T-helper 9 cell (primary cell): ENCODE results near the gene PTPRM.
A peak's percentile ranks its signal among the peaks of the same experiment; 100 is the strongest.

Experiments
- DNase-seq: peaks from one replicate; pipeline ENCODE4 v3.0.0-alpha.2; 2020

PTPRM gene

DNA sequence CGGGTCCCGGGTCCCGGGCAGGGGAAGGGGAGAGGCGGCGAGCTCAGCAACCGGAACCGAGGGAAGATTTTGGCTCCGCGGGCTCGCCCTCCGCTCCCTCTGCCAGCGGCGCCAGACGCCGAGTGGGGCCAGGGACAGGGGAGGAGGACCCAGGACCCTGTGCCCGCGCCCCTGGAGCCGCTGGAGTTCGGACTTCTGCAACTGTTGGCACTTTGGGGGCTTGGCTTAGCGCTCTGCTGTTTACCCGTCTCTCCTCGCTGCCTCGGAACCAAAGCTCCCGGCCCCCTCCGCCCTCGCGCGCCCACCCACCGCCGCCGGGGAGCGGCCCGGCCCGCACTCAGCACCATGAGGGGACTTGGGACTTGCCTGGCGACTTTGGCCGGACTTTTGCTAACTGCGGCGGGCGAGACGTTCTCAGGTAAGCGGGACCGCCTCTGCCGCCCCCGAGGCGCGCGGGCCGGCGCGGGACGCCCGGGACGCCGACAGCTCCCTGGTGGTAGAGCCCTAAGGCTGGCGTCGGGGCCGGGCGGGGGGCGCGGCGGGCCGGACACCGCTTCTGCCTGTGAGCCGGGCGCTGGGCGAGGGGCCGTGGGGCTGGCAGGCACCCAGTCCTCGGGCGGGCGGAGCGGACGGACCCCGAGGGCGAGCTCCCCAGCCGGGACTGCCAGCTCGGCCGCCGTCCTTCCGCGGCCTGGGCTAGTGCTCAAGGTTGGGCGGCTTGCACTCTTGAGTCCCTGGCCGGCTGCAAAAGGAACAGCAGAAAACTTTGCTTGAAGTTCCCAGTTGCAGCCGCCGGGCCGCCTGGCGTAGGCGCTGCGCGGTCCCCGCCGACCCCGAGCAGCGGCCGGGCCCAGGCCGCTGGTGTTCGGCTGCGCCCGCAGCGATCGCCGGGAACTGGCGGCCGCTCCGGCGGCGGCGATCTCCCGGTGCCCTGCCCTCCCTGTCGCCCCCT lies 634 bp downstream of the PTPRM start:
- no peak for DNase-seq

DNA sequence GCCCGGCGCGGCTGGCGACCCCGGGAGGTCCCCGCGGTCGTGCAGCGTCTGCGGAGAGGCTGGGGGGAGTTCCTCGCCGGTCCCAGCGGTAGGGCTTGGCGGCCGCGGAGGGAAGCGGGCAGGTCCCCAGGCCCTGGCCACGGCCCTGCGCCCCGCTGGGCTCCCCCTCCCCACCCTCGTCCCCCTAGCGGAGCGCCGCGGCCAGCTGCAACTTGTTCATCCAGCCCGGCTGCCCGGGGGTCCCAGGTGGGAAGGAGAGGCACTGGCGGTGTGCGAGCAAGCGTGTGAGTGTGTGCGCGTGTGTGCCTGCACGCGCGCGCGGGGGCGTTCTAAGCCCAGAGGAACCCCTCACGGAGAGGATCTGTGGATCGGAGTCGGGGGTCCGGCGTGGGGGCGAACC lies 1.3 kb downstream of the PTPRM start:
- DNase-seq = peak; percentile 1

DNA sequence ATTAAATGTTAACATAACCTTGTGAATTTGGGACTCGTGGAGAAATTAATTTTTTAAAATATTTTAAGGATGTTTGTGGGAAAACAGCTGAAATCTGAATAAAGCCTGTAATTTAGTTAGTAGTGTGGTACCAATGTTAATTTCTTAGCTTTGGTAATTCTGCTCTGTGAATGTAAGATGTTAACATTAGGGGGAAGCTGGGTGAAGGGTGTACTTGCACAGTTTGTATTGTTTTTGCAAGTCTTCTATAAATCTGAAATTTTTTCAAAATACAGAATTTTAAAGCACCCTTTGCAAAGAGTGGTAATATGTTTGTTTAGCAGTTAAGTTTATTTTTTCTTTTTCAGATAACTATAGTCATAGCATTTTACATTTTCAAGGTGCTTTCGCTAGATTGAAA lies 4.5 kb downstream of the PTPRM start:
- DNase-seq = no peak

DNA sequence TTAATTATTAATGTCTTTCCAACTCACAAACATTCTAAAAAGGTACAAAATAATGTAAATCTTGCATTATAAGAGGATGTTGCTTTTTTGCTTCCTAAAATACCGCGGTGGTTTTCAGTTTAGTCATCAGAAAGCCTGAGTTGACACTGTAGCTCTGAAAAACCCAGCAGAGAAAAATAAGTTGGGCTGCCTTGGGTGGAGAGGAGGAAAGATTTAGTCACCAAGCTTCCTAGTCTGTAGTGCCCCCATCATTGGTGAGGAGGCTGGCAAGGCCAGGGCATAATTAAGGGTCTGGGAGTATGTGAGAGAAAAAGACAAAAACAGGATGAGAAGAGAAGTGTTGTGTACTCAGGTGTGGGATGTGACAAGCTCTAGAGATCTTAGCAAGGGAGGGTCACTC lies 5.7 kb downstream of the PTPRM start:
- DNase-seq = no peak

DNA sequence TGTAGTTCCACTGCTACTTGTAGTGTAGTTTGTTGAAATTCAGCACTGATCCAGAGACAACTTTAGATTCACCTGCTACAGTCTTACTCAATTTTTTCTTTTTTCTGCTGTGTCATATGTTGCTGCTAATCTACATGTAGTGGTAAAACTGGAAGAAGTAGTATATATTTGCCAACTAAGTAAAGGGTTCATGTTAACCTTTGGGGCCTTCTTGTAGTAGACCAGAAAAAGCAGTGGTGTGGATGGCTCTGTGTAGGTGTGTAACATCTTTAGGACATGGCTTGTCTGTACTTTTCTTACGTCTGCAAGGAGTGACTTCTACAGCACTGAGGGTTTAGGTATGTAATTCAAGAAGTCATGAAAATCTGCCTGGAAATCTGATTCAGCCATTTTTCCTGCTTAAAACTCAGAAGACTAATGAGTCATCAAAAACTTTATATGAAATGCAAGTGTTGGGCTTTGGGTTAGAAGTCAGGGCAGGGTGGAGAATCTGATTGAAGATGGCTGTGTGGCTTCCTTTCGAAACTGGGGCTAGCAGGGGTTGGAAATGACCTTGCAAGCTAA lies 8.4 kb downstream of the PTPRM start:
- DNase-seq = no peak

DNA sequence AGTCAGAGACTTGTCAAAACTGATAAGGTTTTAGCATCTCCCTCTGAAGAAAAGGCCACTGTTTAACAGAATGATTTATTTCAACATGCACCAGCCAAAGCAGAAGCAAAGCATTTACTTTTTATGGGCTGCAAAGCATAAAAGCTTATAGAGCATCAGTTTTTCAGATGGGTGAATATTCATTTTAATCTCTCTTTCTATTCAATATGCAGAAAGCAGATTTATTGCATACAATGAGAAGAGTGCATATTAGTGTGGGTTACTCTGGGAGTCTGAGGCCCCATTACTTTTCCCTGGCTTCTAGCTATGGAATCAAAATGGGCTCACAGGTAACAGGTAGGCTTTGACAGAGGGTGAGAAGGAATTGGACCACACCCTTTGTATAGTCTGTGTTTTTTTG lies 9.0 kb downstream of the PTPRM start:
- DNase-seq = no peak

DNA sequence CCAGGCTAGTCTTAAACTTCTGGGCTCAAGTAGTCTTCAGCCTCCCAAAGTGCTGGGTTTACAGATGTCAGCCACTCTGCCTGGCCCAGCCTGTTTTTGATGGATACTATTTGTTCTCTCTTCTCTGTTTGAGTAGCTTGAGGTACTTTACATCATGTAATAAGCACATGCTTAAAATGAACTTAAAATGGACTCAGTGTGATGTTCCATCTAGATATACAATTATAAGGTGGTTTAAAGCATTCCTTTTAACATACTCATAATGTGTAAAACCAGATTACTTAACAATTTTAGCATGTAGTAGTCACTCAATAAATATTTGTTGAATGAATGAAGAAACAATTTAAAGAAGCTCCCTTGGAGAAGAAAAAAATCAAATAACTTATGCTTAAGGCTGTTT lies 9.6 kb downstream of the PTPRM start:
- no peak for DNase-seq

DNA sequence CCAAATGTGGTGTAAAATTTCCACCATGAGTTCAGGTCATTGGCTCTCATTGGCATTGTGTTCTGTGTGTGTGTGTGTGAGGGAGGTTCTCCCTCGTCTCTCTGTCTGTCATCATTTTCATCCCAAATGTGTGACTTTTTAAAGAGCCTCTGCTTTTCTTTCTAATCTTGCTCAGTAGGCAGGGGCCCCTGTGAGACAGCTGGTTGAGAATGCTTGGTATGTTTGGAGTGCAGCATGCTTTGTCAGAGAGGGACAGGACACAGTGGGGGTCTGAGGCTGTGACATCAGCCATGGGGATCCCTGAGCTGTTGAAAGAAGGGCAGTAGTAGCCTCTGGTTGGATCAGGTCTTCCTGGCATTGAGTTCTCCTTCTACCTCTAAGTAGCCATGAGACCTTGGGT lies 10.6 kb downstream of the PTPRM start:
- DNase-seq = no peak

DNA sequence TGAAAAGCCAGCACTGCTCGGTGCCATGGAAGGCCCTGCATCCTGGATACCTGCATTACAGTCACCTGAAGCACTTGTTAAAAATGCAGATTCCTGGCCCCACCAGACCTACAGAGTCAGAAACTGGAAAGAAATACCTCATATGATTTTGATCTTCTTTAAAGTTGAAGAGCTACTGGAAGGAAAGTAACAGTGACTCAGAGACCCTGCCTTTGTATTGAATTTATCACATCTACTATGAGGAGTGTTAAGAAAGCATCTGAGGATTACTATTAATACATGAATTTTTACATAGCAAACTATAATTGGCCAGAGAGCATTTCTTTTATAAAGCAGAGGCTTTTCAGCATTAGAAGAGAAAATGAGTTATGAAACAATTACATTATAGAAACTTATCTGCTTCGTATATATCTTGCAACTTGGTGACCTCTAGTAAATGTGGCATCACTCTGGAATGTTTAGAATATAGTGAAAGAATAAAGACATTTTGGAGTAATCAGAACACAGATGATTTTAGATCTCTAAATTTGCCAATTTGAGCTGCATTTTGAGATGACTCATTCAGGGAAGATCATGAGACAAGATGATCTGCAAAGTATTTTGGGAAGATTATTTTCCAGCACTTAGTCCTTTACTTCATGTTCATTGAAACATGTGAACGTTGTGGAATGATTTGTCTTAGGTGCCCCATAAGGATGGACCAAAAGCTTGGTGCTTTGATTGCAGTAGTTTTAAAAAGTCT lies 12.2 kb downstream of the PTPRM start:
- DNase-seq = no peak

DNA sequence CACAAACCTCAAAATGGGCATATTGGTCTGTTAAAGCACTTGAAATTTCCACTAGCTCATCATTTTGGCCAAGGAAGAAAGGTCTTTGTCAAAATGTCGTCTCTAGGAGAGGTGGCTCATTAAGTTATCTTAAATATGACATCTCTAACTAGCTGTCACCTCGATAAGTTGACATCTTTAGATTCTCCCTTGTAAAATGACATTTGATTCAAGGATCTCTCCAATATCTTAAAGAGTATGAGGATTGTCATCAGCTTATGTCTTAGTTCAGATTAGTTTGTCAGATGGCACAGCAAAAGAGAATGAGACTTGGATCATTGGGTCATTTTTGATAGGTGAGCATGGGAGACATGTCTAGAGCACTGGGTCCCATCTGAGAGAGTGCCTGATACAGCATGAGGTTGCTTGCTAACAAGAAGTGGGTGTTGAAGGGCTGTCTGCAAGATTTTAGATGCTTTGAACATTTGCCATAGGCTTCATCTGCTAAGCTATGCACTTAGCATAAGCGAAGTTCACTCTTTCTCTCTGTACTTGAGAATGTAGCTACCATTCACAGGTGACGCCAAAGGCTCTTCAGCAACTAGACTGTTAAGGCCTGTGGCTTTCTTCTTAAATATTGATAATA lies 12.9 kb downstream of the PTPRM start:
- no peak for DNase-seq

DNA sequence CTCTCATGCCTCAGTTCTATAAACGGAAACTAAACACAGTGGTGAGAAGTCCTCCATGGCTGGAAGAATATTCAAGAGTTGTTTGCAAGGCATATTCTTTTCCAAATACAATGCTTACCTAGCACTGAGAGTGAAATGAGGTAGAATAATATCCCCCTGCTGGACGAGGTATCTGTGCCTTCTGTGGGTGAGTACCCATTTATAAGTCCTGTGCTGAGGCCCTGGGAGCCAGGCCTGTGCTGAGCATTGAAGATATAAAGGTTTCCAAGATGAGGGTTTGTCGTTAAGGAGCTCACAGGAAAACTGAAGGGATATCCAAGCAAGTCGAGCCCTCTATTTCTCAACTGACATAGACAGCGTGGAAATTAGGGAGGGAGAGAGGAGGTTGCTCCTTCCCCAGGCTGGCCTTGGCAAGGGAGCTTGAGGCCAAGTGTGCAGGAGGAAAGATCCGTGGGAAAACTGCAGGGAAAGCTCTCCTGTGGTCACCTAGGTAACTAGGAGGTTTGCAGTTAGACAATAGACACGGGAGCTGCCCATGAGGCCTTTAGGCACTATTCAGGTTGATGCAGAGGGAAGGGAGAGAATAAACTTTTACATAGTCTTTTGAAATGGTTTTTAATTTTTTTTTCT lies 17.6 kb downstream of the PTPRM start:
- no peak for DNase-seq

DNA sequence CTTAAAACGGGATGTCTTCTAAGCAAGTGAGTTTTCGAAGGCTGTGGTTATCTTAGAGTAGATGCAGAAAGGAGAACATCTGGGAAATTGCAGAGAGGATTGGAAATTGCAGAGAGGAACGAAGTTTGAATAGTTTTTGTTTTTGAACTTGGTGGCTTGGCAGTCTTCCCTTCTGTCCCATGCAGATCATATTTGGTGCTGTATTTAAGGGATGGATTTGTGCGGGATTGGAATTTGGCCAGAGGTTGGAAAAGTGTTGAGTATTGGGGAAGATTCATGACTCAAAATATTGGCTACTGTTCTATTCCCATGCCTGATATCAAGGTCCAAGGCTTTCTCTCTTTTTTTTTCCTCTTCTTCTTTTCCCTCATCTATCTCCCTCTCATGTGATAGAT lies 18.2 kb downstream of the PTPRM start:
- DNase-seq = no peak

DNA sequence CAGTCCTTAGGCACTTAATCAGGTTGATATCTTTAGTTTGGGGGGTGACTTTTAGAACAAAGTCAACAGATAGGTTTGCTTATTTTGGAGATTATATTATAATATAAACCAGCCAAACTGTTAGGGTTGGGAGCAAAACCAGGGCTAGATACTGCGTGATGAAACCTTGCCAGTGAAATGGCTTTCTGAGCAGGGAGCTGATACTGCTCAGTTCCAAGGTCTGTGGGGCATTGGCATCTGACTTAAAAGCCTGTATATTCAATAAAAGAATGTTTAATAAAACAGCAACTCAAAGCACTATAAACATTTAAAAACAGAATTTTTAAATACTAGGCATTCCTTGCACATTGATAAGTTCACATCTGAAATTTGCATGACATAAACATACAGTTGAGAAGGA lies 19.3 kb downstream of the PTPRM start:
- no peak for DNase-seq

DNA sequence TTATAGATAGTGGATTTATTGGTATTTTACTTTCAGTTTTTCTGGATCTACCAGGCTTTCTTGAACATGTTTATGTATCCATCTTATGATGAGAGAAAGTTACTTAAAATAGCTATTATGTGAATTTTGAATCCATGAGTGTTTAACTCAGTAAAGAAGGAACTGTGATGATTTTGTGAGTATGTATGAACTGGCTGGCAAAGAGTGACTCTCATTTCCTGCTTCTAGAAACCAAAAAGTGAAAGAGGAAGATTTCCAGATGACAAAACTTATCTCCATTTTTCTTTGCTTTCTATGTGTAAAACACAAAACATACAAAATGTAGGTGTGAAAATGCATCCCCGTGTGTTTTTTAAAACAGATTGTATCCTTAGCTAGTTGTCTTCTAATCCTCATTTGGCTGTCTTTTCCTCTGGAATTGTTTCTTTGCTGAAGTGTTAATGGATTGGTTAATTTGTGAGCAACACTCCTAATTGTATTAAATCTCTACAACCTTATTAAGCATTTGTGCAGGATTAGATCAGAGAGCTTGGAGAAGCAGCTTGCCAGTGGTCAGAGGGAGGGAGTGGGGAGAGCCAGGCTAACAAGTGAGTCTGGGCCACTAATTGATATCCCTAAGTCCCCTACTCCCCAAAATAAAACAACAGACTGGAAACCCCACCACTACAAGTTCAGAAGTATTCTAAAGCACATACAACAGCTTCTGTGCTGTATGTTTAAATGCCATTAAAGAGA lies 23.9 kb downstream of the PTPRM start:
- DNase-seq = no peak

DNA sequence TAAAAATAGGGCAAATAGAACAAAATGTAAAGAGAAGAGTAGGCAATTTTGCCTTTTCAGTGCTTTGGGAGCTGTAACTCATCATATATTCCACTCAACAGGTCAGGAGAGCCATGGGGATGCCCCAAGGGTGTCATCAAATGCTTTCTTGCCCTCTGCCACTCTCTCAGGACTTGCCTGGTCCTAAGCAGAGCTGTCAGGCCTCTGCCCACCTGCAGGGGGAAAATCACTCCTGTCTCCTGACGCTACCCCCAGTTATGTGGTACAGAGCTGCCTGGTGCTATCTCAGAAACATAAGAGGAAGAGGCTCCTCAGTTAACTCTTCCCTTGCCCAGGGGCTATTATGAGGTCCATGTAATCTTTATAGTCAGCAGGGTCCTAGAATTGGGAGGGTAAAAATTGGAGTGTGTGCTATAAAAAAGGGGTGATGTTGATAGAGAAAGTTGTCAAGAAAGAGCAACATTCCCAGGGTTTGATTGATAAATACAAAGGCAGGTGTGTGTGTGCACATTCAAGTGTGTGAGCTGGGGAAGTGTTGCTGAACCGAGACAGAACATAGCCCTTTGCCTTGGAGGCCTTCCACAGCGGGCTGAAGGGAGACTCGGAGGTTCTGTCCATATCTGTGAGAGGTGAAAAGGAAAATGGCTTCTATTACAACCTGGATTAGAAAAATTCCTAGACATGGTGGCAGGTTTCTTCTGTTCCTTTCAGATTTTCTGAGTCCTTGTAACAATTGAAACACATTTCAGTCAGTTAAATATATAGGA lies 25.4 kb downstream of the PTPRM start:
- no peak for DNase-seq

DNA sequence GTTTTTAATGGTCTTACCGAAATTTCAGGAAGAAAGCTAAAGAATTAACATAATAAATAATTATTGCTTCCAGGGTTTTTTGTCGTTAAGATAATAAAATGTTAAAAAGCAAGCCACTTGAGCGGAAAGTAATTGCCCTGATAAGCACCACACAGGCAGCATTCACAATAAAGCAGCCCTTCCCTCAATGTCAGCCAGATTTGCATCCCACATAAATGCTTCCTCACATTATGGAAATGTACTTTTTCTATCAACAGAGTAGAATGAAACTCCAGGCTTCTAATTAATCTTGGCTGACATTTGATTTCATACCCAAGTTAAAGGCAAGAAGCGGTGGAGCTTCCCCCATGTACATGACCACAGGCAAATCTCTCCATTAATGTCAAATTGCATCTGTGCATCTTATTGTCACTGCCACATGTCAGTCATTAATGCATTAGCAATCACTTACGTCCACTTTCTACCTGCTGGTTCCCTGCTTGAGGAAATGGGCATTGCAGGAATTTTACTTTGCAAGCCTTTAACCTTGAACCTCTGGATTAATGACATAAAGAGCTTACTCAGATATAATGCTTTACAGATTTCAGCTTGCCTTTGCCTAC lies 26.2 kb downstream of the PTPRM start:
- no peak for DNase-seq

DNA sequence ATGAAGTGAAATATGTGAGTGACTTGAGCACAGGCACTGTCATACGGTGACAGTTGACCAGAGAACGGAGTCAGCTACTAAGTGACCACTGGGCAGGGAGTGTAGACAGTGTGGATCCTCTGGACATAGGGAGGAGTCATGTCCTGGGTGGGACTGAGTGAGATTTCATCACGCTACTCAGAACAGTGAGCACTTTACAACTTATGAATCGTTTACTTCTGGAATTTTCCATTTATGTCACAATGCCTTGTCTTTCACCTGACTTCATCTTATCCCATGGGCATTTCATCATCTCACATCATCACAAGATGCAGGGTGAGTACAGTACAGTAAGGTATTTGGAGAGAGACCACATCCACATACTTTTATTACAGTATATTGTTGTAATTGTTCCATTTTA lies 29.0 kb downstream of the PTPRM start:
- no peak for DNase-seq

DNA sequence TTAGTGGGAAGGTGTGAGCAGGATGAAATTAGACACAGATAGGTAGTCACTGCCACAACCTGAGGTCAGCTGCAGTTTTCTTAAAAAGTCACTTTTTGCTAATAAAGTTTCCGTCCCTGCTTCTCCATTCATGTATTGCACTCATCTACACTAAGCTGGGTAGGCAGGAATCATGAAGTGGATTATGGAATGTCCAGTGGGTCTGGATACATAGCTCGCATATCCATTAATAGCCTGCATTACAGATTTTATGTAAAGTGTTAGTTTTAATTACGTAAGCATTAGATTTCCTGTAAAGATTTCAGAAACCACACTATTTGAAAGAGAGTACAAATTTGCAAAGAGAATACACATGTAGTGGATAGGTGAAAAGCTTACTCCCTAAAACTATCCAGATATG lies 30.4 kb downstream of the PTPRM start:
- DNase-seq = no peak

DNA sequence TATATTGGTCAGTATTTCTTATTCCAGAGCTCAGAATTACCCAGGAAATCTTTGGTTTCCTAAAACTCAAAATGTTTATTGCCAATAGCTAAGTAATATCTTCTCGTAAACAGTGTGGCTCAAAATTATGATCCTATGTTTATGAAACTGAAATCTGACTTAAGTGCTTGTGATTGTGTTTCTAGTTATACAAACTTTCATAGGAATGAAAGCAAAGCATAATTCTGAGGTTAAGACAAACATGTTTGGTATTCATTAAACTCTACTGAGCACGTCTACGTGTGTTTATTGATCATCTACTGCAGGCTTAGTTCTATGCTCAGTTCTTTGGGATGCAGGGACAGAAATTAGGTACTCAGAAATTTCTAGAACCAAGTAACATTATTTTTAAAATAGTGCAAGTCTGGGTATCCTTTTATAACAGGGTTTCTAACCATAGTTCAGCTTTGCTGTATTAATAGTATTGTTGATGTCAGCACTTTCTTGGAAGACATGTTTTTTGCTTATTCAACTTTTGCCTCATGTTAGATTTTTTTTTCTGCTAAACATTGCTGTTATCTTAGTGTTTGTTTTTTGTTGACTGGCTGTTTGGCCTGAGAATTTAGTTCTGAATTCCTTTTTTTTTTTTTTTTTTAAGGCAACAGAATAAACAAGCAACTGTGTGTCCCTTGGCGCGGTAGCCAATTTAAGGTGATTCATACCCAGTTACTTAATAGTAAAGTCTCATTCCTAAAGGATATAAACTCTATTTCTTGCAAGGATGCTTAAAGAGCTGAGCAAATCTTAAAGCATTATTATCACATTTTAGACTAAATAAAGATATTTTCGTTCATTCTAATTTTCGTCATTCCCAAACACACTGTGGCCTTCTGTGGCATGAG lies 31.3 kb downstream of the PTPRM start:
- no peak for DNase-seq

DNA sequence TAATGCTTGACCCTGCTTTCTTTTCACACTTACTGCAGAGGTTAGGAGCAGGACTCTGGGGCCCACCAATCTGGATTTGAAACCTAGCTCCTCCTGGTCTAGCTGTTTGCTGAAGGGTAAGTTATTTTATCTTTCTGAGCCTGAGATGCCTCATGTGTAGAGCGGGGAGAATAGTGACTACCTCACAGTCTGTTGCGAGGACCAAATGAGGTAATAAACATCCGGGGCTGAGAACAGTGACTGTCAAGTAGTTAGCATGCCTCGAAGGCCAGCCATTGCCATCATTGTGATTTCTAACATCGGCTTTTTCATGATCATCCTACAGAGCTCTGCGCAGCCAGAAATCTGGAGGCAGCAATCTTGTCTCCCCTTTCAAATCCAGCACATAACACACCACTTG lies 32.9 kb downstream of the PTPRM start:
- DNase-seq = no peak
